Stomach (tissue), 9 donors: Measurements from ENCODE around the gene PRDM12. TPM values are rescaled to one million over a fixed set of nuclear protein-coding genes. Genes with fewer than 3 reads are reported as not detected.
A peak's percentile ranks its signal among the peaks of the same experiment; 100 is the strongest.

ENCODE experiments used
- DNase-seq, 2 donors: peaks; one replicate each; pipeline versions ENCODE4 v3.0.0 to v3.0.0-alpha.2; 2013 to 2019
- H3K27ac ChIP-seq, 5 donors: fragments of 200-600 bp in 4 of 5; sonication (generic) in 4 of 5; one replicate each; pipeline ENCODE4 v1.5.1; 2013 to 2019; ENCODE audit warnings: mild to moderate bottlenecking in 1 of 5, moderate library complexity in 1 of 5
- H3K27me3 ChIP-seq, 3 donors: fragments of 200-600 bp; sonication (generic); one replicate each; pipeline ENCODE4 v1.5.1; 2017 to 2019; ENCODE audit warnings: mixed run types in 1 of 3
- H3K36me3 ChIP-seq, 4 donors: fragments of 200-600 bp; sonication (generic); 1 replicate in 3 of 4; 2 replicates in 1 of 4; pipeline ENCODE4 v1.5.1; 2016 to 2019
- H3K4me1 ChIP-seq, 4 donors: fragments of 200-600 bp; sonication (generic); one replicate each; pipeline ENCODE4 v1.5.1; 2016 to 2019
- H3K4me3 ChIP-seq, 4 donors: fragments of 200-600 bp; sonication (generic) in 3 of 4; one replicate each; pipeline ENCODE4 v1.5.1; 2016 to 2019; ENCODE audit warnings: mild to moderate bottlenecking in 1 of 4
- H3K9me3 ChIP-seq, 4 donors: fragments of 200-600 bp; sonication (generic); one replicate each; pipeline ENCODE4 v1.5.1; 2016 to 2019
- EP300 ChIP-seq: sonication (generic); formaldehyde crosslinking; IDR thresholded peaks from one replicate; pipeline ENCODE4 v1.6.1; 2017; ENCODE audit warnings: antibody characterized with exemption
- POLR2A ChIP-seq, 4 donors: fragments of 450-650 bp; IDR thresholded peaks; one replicate each; pipeline ENCODE4 v1.6.1; 2016; ENCODE audit warnings: antibody characterized with exemption in 4 of 4, control low read depth in 2 of 4, mild to moderate bottlenecking in 1 of 4, moderate library complexity in 1 of 4
- POLR2AphosphoS5 ChIP-seq, 3 donors: sonication (generic); formaldehyde crosslinking; IDR thresholded peaks; one replicate each; pipeline ENCODE4 v1.6.1; 2016; ENCODE audit warnings: antibody characterized with exemption in 3 of 3
- WGBS, 5 donors: extraction: QIAGEN DNeasy Blood & Tissue Kit in 3 of 5; methylation state at CpG; one replicate each; pipeline versions ENCODE4 v1.1.5 to v1.1.7; 2013 to 2018; 5-methylcytosine and 5-hydroxymethylcytosine counted together
- intact Hi-C: fragments of 100-400 bp; cut with DNase I; formaldehyde crosslinking; loops from one replicate; pipeline ENCODE4 v1.15.1; 2023; ENCODE audit warnings: low total_unique reads
- polyA plus RNA-seq, 3 donors: library from polyadenylated mRNA; stranded (reverse); fragments of 200-250 nt; gene quantifications; one replicate each; pipeline ENCODE4 v1.2.3, GENCODE V29; 2013
- total RNA-seq, 5 donors: library from RNA; depleted of rRNA; stranded (reverse); fragments of >200 nt; gene quantifications; one replicate each; pipeline versions ENCODE4 v1.1.0 to v1.2.3, GENCODE V29; 2014 to 2016
- TF ChIP-seq, protein P1 (sequence below), 7 experiments: fragments of 450-650 bp in 4 of 7; fragments of 200-600 bp in 3 of 7; sonication (generic) in 3 of 7; IDR thresholded peaks; one replicate each; pipeline ENCODE4 v1.5.1; 2016 to 2019; ENCODE audit warnings: antibody characterized with exemption in 7 of 7, control low read depth in 2 of 7, mild to moderate bottlenecking in 1 of 7
- donor health status: healthy with polysubstance abuse.
- donor health status: Bipolar disorder and iron deficiency.
- donor health status: healthy.

Gene PRDM12
- total and polyA plus RNA-seq, 8 donors: 0.08 TPM; not detected in 7

- Histone ChIP-seq H3K27me3 (no peaks in the 10 kb centered on the region), H3K27ac (no peak overlapping the region), H3K9me3 (no peaks in the 10 kb centered on the region), H3K36me3 (peaks cover 81 to 100% (median 100%) of the 10 kb centered on the region in 4 donors), H3K4me3 (no peak overlapping the region), H3K4me1 (no peaks in the 10 kb centered on the region)
- TF ChIP-seq, protein P1, sequence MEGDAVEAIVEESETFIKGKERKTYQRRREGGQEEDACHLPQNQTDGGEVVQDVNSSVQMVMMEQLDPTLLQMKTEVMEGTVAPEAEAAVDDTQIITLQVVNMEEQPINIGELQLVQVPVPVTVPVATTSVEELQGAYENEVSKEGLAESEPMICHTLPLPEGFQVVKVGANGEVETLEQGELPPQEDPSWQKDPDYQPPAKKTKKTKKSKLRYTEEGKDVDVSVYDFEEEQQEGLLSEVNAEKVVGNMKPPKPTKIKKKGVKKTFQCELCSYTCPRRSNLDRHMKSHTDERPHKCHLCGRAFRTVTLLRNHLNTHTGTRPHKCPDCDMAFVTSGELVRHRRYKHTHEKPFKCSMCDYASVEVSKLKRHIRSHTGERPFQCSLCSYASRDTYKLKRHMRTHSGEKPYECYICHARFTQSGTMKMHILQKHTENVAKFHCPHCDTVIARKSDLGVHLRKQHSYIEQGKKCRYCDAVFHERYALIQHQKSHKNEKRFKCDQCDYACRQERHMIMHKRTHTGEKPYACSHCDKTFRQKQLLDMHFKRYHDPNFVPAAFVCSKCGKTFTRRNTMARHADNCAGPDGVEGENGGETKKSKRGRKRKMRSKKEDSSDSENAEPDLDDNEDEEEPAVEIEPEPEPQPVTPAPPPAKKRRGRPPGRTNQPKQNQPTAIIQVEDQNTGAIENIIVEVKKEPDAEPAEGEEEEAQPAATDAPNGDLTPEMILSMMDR (IDR thresholded peaks at IDR 0.05): no peak
- TF ChIP-seq POLR2AphosphoS5 (IDR thresholded peaks at IDR 0.05): no peak
- TF ChIP-seq EP300: no peak
- TF ChIP-seq POLR2A (IDR thresholded peaks at IDR 0.05): no peak
- DNase-seq: no peak
- intact Hi-C loops: no loop called here
- WGBS, 5 donors: 68 to 79% (median 73%) methylated on average over 21 of the region's 21 CpGs
Measured at GRCh38 chr9:130626249-130626996, 38.0 kb upstream of the PRDM12 start.

DNA sequence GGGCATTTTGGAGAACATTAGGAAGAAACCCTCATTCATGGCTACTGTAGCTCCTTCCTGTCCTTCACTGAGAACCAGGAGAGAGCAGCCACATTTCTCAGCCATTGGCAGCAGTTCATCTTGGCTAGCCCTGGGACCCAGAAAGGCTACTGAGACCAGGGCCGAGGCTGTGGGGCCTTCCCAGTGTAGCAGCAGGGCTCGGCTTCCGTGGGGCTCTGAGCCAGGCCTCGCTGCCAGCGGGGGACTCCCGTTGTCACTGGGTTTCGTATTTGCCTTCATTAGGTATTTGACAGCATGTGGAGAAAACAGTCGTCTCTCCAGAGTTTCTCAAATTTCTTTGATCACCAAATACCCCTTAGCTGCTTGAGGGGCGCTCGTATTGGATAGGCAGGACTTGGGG lies 37.3 kb upstream of the PRDM12 start:
- WGBS, 5 donors: 86 to 95% (median 91%) methylated on average over 9 to 10 of the region's 10 CpGs
- TF ChIP-seq POLR2A (IDR thresholded peaks at IDR 0.05): no peak
- TF ChIP-seq, protein P1 (IDR thresholded peaks at IDR 0.05): no peak
- no peak for TF ChIP-seq EP300
- no peak for TF ChIP-seq POLR2AphosphoS5 (IDR thresholded peaks at IDR 0.05)
- H3K4me1 ChIP-seq: no peaks in the 10 kb centered on the region
- no peaks in the 10 kb centered on the region for H3K27me3 ChIP-seq
- no peak for DNase-seq
- intact Hi-C loops: no loop called here
- no peak overlapping the region for H3K4me3 ChIP-seq
- no peaks in the 10 kb centered on the region for H3K9me3 ChIP-seq
- H3K27ac ChIP-seq: no peak overlapping the region
- peaks cover 81 to 100% (median 100%) of the 10 kb centered on the region in 4 donors for H3K36me3 ChIP-seq

- Histone ChIP-seq H3K4me3 (no peak overlapping the region), H3K27me3 (no peaks in the 10 kb centered on the region), H3K36me3 (peaks cover 88 to 100% (median 100%) of the 10 kb centered on the region in 4 donors), H3K4me1 (no peaks in the 10 kb centered on the region), H3K27ac (no peak overlapping the region), H3K9me3 (no peaks in the 10 kb centered on the region)
- DNase-seq: peak in 1 of 2 donors; percentile 16
- 82 to 86% (median 85%) methylated on average over 23 of the region's 23 CpGs for WGBS, 5 donors
- TF ChIP-seq, protein P1 (IDR thresholded peaks at IDR 0.05): no peak
- no peak for TF ChIP-seq EP300
- TF ChIP-seq POLR2AphosphoS5 (IDR thresholded peaks at IDR 0.05): no peak
- TF ChIP-seq POLR2A (IDR thresholded peaks at IDR 0.05): no peak
- intact Hi-C loops: no loop called here
Measured at GRCh38 chr9:130627896-130628792, 36.2 kb upstream of the PRDM12 start.

DNA sequence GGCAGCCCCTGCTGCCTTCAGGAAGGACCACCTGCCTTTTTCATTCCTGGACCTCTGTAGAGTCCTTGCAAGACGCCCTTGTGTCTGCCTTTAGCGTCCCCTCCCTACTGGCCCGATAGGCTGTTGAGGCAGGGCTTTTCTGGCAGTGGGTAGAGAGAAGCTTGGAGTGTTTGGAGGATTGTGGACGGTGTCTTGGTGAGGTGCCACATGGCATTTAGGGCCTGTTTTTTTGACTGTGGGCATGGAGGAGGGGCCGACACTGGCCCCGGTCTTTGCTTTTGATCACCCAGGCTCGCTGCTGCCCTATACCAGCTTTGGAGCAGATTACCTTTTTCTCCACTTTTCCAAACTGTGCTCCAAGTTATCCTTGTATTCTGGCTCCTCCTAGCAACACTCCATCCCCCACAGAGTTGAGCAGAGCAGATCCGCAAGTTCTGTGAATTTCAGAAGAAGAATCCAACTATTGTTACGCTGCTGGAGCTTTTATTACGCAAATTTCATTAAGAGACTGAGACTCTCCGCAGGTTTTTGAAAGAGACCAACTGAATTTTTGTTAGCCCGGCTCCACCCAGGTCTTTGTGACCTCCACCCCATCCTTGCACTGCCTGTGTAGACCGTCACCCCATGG lies 34.8 kb upstream of the PRDM12 start:
- Histone ChIP-seq H3K27ac (no peak overlapping the region), H3K9me3 (no peaks in the 10 kb centered on the region), H3K27me3 (no peaks in the 10 kb centered on the region), H3K4me1 (no peaks in the 10 kb centered on the region), H3K36me3 (peaks cover 88 to 100% (median 100%) of the 10 kb centered on the region in 4 donors), H3K4me3 (no peak overlapping the region)
- 84 to 93% (median 91%) methylated on average over 12 to 13 of the region's 13 CpGs for WGBS, 5 donors
- no peak for DNase-seq
- TF ChIP-seq POLR2A (IDR thresholded peaks at IDR 0.05) (no peak), POLR2AphosphoS5 (IDR thresholded peaks at IDR 0.05) (no peak), EP300 (no peak)
- TF ChIP-seq, protein P1 (IDR thresholded peaks at IDR 0.05): no peak
- intact Hi-C loops: no loop called here
